Thyroid gland (tissue), 4 donors: ENCODE data around the gene USP9X. TPM values are rescaled to one million over a fixed set of nuclear protein-coding genes. Genes with fewer than 3 reads are reported as not detected.

ENCODE experiments used
- DNase-seq, 2 donors: peaks; one replicate each; pipeline ENCODE4 v3.0.0-alpha.2; 2019
- H3K27ac ChIP-seq, 3 donors: fragments of 200-600 bp; sonication (generic); 1 replicate in 2 of 3; 2 replicates in 1 of 3; pipeline ENCODE4 v1.5.1; 2016 to 2019; ENCODE audit warnings: mild to moderate bottlenecking in 1 of 3, moderate library complexity in 1 of 3
- H3K27me3 ChIP-seq: fragments of 200-600 bp; sonication (generic); one replicate; pipeline ENCODE4 v1.5.1; 2019
- H3K36me3 ChIP-seq, 2 donors: fragments of 200-600 bp; sonication (generic); one replicate each; pipeline ENCODE4 v1.5.1; 2016 to 2019
- H3K4me1 ChIP-seq, 2 donors: fragments of 200-600 bp; sonication (generic); one replicate each; pipeline ENCODE4 v1.5.1; 2017 to 2019
- H3K4me3 ChIP-seq, 3 donors: fragments of 200-600 bp; sonication (generic); replicated peaks in 1 of 3; 1 replicate in 2 of 3; 2 replicates in 1 of 3; pipeline ENCODE4 v1.5.1; 2016; ENCODE audit warnings: mild to moderate bottlenecking in 1 of 3
- H3K9me3 ChIP-seq: fragments of 200-600 bp; sonication (generic); one replicate; pipeline ENCODE4 v1.5.1; 2017
- POLR2A ChIP-seq, 2 donors: fragments of 450-650 bp; IDR thresholded peaks; one replicate each; pipeline ENCODE4 v1.6.1; 2017; ENCODE audit warnings: antibody characterized with exemption in 2 of 2, mild to moderate bottlenecking in 2 of 2, moderate library complexity in 1 of 2
- whole genome bisulfite sequencing, 2 donors: methylation state at CpG; one replicate each; pipeline ENCODE4 v1.1.5; 2017; 5-methylcytosine and 5-hydroxymethylcytosine counted together
- intact Hi-C: fragments of 100-400 bp; cut with DNase I; formaldehyde crosslinking; loops from one replicate; pipeline ENCODE4 v1.15.1; 2023
- total RNA-seq, 4 donors: library from RNA; depleted of rRNA; stranded (reverse); fragments of >200 nt; gene quantifications; one replicate each; pipeline ENCODE4 v1.2.3, GENCODE V29; 2016
- TF ChIP-seq, protein P1 (sequence below), 6 experiments: fragments of 200-600 bp in 3 of 6; fragments of 450-650 bp in 3 of 6; sonication (generic) in 3 of 6; IDR thresholded peaks; one replicate each; pipeline ENCODE4 v1.5.1; 2016 to 2019; ENCODE audit warnings: antibody characterized with exemption in 6 of 6, mild to moderate bottlenecking in 2 of 6, inconsistent platforms in 1 of 6, moderate library complexity in 1 of 6

USP9X gene
- total RNA-seq, 4 donors from 2014 or later = 101 to 138 (median 106) TPM

DNA sequence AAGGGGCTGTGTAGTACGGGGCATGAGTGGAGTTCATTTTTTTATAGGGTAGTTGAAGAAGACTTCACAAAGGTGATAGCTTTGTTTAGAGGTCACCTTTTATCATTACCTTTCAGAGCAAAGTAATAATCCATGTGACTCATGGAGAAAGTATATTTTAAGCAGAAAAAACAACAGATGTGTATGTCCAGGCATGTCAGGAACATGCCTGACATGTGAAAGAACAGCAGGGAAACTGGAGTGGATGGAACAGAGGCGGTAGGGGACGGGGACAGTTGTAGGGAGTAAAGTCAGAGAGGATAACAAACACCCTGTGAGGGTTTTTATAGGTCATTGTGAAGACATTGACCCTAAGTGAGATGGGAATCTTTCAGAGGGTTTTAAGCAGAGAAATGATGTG is 107.6 kb downstream of the USP9X start:
- 98 to 100% methylated on average over 3 of the region's 3 CpGs for WGBS, 2 donors
- no peak overlapping the region for H3K4me3 ChIP-seq
- H3K36me3 ChIP-seq = peaks cover 4 to 6% of the 10 kb centered on the region in 2 donors
- no peak for TF ChIP-seq POLR2A (IDR thresholded peaks at IDR 0.05)
- TF ChIP-seq, protein P1, sequence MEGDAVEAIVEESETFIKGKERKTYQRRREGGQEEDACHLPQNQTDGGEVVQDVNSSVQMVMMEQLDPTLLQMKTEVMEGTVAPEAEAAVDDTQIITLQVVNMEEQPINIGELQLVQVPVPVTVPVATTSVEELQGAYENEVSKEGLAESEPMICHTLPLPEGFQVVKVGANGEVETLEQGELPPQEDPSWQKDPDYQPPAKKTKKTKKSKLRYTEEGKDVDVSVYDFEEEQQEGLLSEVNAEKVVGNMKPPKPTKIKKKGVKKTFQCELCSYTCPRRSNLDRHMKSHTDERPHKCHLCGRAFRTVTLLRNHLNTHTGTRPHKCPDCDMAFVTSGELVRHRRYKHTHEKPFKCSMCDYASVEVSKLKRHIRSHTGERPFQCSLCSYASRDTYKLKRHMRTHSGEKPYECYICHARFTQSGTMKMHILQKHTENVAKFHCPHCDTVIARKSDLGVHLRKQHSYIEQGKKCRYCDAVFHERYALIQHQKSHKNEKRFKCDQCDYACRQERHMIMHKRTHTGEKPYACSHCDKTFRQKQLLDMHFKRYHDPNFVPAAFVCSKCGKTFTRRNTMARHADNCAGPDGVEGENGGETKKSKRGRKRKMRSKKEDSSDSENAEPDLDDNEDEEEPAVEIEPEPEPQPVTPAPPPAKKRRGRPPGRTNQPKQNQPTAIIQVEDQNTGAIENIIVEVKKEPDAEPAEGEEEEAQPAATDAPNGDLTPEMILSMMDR (IDR thresholded peaks at IDR 0.05) = no peak
- no peaks in the 10 kb centered on the region for H3K27me3 ChIP-seq
- no peak overlapping the region for H3K27ac ChIP-seq
- no peaks in the 10 kb centered on the region for H3K9me3 ChIP-seq
- peaks cover 0 to 3% of the 10 kb centered on the region in 2 donors for H3K4me1 ChIP-seq
- DNase-seq = no peak
- intact Hi-C loops = no loop called here

DNA sequence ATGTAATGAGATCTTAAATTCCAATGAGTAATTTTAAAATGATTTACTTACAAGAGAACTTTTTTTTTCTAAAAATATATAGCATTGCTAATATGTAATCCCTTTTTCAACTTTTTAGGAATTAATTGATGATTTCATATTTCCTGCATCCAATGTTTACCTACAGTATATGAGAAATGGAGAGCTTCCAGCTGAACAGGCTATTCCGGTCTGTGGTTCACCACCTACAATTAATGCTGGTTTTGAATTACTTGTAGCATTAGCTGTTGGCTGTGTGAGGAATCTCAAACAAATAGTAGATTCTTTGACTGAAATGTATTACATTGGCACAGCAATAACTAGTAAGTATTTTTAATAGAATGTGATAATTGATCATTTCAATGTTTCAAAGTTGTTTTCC is 113.2 kb downstream of the USP9X start:
- Histone ChIP-seq H3K4me3 (no peak overlapping the region), H3K27me3 (no peaks in the 10 kb centered on the region), H3K36me3 (peaks cover 6 to 32% of the 10 kb centered on the region in 2 donors), H3K4me1 (no peaks in the 10 kb centered on the region), H3K9me3 (no peaks in the 10 kb centered on the region), H3K27ac (no peak overlapping the region)
- no peak for DNase-seq
- TF ChIP-seq, protein P1 (IDR thresholded peaks at IDR 0.05) = no peak
- TF ChIP-seq POLR2A (IDR thresholded peaks at IDR 0.05) = no peak
- intact Hi-C loops = no loop called here
- 96 to 100% methylated on average over 1 of the region's 1 CpG for WGBS, 2 donors

- TF ChIP-seq, protein P1 (IDR thresholded peaks at IDR 0.05) = no peak
- TF ChIP-seq POLR2A (IDR thresholded peaks at IDR 0.05) = no peak
- Histone ChIP-seq H3K4me1 (no peaks in the 10 kb centered on the region), H3K27me3 (no peaks in the 10 kb centered on the region), H3K9me3 (no peaks in the 10 kb centered on the region), H3K4me3 (no peak overlapping the region), H3K27ac (no peak overlapping the region), H3K36me3 (peaks cover 15 to 32% of the 10 kb centered on the region in 2 donors)
- DNase-seq = no peak
- intact Hi-C loops = no loop called here
- 90 to 96% methylated on average over 7 of the region's 7 CpGs for WGBS, 2 donors
Observed at GRCh38 chrX:41200785-41201184, 115.5 kb downstream of the USP9X start.

GRCh38 chrX:41209853-41210252 is 124.6 kb downstream of the USP9X start:
- no peak for DNase-seq
- Histone ChIP-seq H3K9me3 (no peaks in the 10 kb centered on the region), H3K4me1 (no peaks in the 10 kb centered on the region), H3K4me3 (no peak overlapping the region), H3K36me3 (peaks cover 29 to 50% of the 10 kb centered on the region in 2 donors), H3K27me3 (no peaks in the 10 kb centered on the region), H3K27ac (no peak overlapping the region)
- intact Hi-C loops = no loop called here
- WGBS, 2 donors = 97 to 100% methylated on average over 1 of the region's 1 CpG
- TF ChIP-seq, protein P1 (IDR thresholded peaks at IDR 0.05) = no peak
- no peak for TF ChIP-seq POLR2A (IDR thresholded peaks at IDR 0.05)

- H3K4me3 ChIP-seq = no peak overlapping the region
- no peaks in the 10 kb centered on the region for H3K4me1 ChIP-seq
- H3K27ac ChIP-seq = no peak overlapping the region
- H3K27me3 ChIP-seq = no peaks in the 10 kb centered on the region
- intact Hi-C loops = no loop called here
- no peak for TF ChIP-seq POLR2A (IDR thresholded peaks at IDR 0.05)
- TF ChIP-seq, protein P1 (IDR thresholded peaks at IDR 0.05) = no peak
- H3K9me3 ChIP-seq = no peaks in the 10 kb centered on the region
- WGBS, 2 donors = 91 to 97% methylated on average over 5 of the region's 5 CpGs
- peaks cover 22 to 42% of the 10 kb centered on the region in 2 donors for H3K36me3 ChIP-seq
- no peak for DNase-seq
Observed at GRCh38 chrX:41224605-41225004, 139.4 kb downstream of the USP9X start.
